HepG2 (cell line): Measurements from ENCODE around the gene LYZL1. TPM values are rescaled to one million over a fixed set of nuclear protein-coding genes. Genes with fewer than 3 reads are reported as not detected.

ENCODE experiments used
- ADNP ChIP-seq: sonication (generic); formaldehyde crosslinking; IDR thresholded peaks from 2 replicates; pipeline ENCODE4 v1.4.0; 2020; ENCODE audit warnings: missing genetic modification reagents
- ARNT2 ChIP-seq: sonication (generic); formaldehyde crosslinking; IDR thresholded peaks from 2 replicates; pipeline ENCODE4 v1.8.0; 2022; ENCODE audit warnings: mild to moderate bottlenecking, low read depth, missing genetic modification reagents, moderate library complexity
- CHD4 ChIP-seq: fragments of 200-600 bp; sonication (generic); IDR thresholded peaks from 2 replicates; pipeline ENCODE4 v1.7.0; 2017; ENCODE audit warnings: mild to moderate bottlenecking, low read length, borderline replicate concordance
- ETV5 ChIP-seq: IDR thresholded peaks from 2 replicates; pipeline ENCODE4 v1.6.1; 2018; ENCODE audit warnings: missing biosample characterization, missing genetic modification reagents, inconsistent platforms, borderline replicate concordance
- KLF16 ChIP-seq, 2 experiments: sonication (generic) in 1 of 2; formaldehyde crosslinking in 1 of 2; IDR thresholded peaks; 2 replicates each; pipeline versions ENCODE4 v1.6.1 to v1.8.0; 2016 to 2023; ENCODE audit warnings: missing genetic modification reagents in 2 of 2, missing compliant biosample characterization in 1 of 2
- MAF1 ChIP-seq: sonication (generic); formaldehyde crosslinking; IDR thresholded peaks from 2 replicates; pipeline ENCODE4 v1.5.0; 2020; ENCODE audit warnings: missing genetic modification reagents, borderline replicate concordance
- NFKB2 ChIP-seq: sonication (generic); formaldehyde crosslinking; IDR thresholded peaks from 2 replicates; pipeline ENCODE4 v1.4.0; 2020; ENCODE audit warnings: missing genetic modification reagents, borderline replicate concordance
- NR2F6 ChIP-seq, 2 experiments: IDR thresholded peaks; 2 replicates each; pipeline ENCODE4 v1.6.1; 2016; ENCODE audit warnings: antibody characterized with exemption in 1 of 2, mild to moderate bottlenecking in 1 of 2
- POGZ ChIP-seq: sonication (generic); formaldehyde crosslinking; IDR thresholded peaks from 2 replicates; pipeline ENCODE4 v1.4.0; 2020; ENCODE audit warnings: mild to moderate bottlenecking, missing genetic modification reagents
- REPIN1 ChIP-seq: sonication (generic); formaldehyde crosslinking; IDR thresholded peaks from 2 replicates; pipeline ENCODE4 v1.8.0; 2022; ENCODE audit warnings: missing genetic modification reagents, low read depth, mild to moderate bottlenecking, borderline replicate concordance
- SMAD9 ChIP-seq: sonication (generic); formaldehyde crosslinking; IDR thresholded peaks from 2 replicates; pipeline ENCODE4 v1.5.1; 2020; ENCODE audit warnings: mild to moderate bottlenecking, missing genetic modification reagents
- SP4 ChIP-seq: sonication (generic); formaldehyde crosslinking; IDR thresholded peaks from 2 replicates; pipeline ENCODE4 v1.8.1; 2023; ENCODE audit warnings: mild to moderate bottlenecking, missing genetic modification reagents
- SSRP1 ChIP-seq: IDR thresholded peaks from 2 replicates; pipeline ENCODE4 v1.6.1; 2016; ENCODE audit warnings: control low read depth
- ZNF264 ChIP-seq: sonication (generic); formaldehyde crosslinking; IDR thresholded peaks from 2 replicates; pipeline ENCODE4 v1.4.0; 2020; ENCODE audit warnings: missing genetic modification reagents
- ZNF292 ChIP-seq: sonication (generic); formaldehyde crosslinking; IDR thresholded peaks from 2 replicates; pipeline ENCODE4 v1.8.1; 2022; ENCODE audit warnings: mild to moderate bottlenecking, low read depth, missing genetic modification reagents, borderline replicate concordance
- ZNF331 ChIP-seq: sonication (generic); formaldehyde crosslinking; IDR thresholded peaks from 2 replicates; pipeline ENCODE4 v1.4.0; 2020; ENCODE audit warnings: missing genetic modification reagents
- ZNF644 ChIP-seq: IDR thresholded peaks from 2 replicates; pipeline ENCODE4 v1.6.1; 2016; ENCODE audit warnings: low read depth
- polyA plus RNA-seq, 8 experiments: library from polyadenylated mRNA; depleted of rRNA in 3 of 8; stranded (reverse) in 7 of 8; unstranded in 1 of 8; fragments of >200 nt; fragmentation: Illumina TruSeq in 4 of 8; extraction: Trizol in 4 of 8; gene quantifications; 2 replicates each; pipeline versions ENCODE4 v1.2.1 to v1.2.3, GENCODE V29; 2011 to 2016; ENCODE audit warnings: low read depth in 4 of 8, missing spikeins in 1 of 8, mixed read lengths in 1 of 8; ENCODE audit not compliant: insufficient read depth in 1 of 8
- total RNA-seq, 5 experiments: library from RNA; depleted of rRNA; stranded (reverse); fragments of >200 nt; fragmentation: Illumina TruSeq; extraction: Trizol; gene quantifications; 2 replicates each; pipeline ENCODE4 v1.2.3, GENCODE V29; 2016; ENCODE audit warnings: low read depth in 1 of 5
- TF ChIP-seq, protein P1 (sequence below): sonication (generic); formaldehyde crosslinking; IDR thresholded peaks from 2 replicates; pipeline ENCODE4 v1.4.0; 2020; ENCODE audit warnings: missing genetic modification reagents
- TF ChIP-seq, protein P2 (sequence below): sonication (generic); formaldehyde crosslinking; IDR thresholded peaks from 2 replicates; pipeline ENCODE4 v1.9.0; 2022; ENCODE audit warnings: missing genetic modification reagents, mild to moderate bottlenecking, borderline replicate concordance
- TF ChIP-seq, protein P3 (sequence below): sonication (generic); formaldehyde crosslinking; IDR thresholded peaks from 2 replicates; pipeline ENCODE4 v1.4.0; 2020; ENCODE audit warnings: missing genetic modification reagents
- TF ChIP-seq, protein P4 (sequence below): sonication (generic); formaldehyde crosslinking; IDR thresholded peaks from 2 replicates; pipeline ENCODE4 v1.5.0; 2020; ENCODE audit warnings: missing genetic modification reagents

The LYZL1 gene
- total and polyA plus RNA-seq, 2 of the 13 experiments (the other 11 are each of a cell fraction or from before 2014, with no cell fraction given), result not detected

DNA sequence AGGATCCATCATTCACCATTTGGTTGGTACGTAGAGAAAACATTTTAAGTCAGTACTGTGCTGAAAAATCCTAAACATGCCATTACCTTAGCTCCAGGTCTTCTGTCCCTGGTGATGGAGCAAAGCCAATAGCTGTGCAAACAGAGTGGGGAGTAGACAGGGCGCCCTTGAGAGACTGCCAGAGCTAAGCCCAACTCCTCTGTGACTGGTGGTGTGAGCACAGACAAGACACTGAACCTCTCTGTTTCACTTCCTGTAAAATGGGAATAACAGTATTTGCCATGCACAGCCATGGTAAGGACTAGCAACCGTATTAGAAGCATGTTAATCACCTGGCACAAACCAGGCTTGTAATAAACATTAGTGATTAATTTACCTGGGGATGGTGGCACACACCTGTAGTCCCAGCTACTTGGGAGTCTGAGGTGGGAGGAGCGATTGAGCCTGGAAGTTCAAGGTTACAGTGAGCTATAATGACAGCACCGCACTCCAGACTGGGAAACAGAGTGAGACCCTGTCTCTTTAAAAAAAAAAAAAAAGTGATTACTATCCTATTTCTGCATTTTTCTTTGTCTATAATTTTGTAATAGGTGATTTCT lies 28.7 kb downstream of the LYZL1 start (continued):
- TF ChIP-seq, protein P1, sequence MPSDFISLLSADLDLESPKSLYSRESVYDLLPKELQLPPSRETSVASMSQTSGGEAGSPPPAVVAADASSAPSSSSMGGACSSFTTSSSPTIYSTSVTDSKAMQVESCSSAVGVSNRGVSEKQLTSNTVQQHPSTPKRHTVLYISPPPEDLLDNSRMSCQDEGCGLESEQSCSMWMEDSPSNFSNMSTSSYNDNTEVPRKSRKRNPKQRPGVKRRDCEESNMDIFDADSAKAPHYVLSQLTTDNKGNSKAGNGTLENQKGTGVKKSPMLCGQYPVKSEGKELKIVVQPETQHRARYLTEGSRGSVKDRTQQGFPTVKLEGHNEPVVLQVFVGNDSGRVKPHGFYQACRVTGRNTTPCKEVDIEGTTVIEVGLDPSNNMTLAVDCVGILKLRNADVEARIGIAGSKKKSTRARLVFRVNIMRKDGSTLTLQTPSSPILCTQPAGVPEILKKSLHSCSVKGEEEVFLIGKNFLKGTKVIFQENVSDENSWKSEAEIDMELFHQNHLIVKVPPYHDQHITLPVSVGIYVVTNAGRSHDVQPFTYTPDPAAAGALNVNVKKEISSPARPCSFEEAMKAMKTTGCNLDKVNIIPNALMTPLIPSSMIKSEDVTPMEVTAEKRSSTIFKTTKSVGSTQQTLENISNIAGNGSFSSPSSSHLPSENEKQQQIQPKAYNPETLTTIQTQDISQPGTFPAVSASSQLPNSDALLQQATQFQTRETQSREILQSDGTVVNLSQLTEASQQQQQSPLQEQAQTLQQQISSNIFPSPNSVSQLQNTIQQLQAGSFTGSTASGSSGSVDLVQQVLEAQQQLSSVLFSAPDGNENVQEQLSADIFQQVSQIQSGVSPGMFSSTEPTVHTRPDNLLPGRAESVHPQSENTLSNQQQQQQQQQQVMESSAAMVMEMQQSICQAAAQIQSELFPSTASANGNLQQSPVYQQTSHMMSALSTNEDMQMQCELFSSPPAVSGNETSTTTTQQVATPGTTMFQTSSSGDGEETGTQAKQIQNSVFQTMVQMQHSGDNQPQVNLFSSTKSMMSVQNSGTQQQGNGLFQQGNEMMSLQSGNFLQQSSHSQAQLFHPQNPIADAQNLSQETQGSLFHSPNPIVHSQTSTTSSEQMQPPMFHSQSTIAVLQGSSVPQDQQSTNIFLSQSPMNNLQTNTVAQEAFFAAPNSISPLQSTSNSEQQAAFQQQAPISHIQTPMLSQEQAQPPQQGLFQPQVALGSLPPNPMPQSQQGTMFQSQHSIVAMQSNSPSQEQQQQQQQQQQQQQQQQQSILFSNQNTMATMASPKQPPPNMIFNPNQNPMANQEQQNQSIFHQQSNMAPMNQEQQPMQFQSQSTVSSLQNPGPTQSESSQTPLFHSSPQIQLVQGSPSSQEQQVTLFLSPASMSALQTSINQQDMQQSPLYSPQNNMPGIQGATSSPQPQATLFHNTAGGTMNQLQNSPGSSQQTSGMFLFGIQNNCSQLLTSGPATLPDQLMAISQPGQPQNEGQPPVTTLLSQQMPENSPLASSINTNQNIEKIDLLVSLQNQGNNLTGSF, result no peak
- TF ChIP-seq ADNP (CRISPR knock-in tag), result peak; percentile 78; the same call in 1 of the 2 replicates
- TF ChIP-seq, protein P2, sequence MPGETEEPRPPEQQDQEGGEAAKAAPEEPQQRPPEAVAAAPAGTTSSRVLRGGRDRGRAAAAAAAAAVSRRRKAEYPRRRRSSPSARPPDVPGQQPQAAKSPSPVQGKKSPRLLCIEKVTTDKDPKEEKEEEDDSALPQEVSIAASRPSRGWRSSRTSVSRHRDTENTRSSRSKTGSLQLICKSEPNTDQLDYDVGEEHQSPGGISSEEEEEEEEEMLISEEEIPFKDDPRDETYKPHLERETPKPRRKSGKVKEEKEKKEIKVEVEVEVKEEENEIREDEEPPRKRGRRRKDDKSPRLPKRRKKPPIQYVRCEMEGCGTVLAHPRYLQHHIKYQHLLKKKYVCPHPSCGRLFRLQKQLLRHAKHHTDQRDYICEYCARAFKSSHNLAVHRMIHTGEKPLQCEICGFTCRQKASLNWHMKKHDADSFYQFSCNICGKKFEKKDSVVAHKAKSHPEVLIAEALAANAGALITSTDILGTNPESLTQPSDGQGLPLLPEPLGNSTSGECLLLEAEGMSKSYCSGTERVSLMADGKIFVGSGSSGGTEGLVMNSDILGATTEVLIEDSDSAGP (CRISPR knock-in tag), result peak; percentile 66
- 0 out of 2 replicates have a peak, but pooled peaks have one; percentile 22 for TF ChIP-seq REPIN1 (CRISPR knock-in tag)
- 0 out of 2 replicates have a peak, but pooled peaks have one; percentile 18 for TF ChIP-seq ZNF292
- no peak for TF ChIP-seq NFKB2 (CRISPR knock-in tag)
- peak; percentile 12; the same call in 1 of the 2 replicates for TF ChIP-seq POGZ (CRISPR knock-in tag)
- TF ChIP-seq SSRP1 (CRISPR knock-in tag), result 0 out of 2 replicates have a peak, but pooled peaks have one; percentile 34
- TF ChIP-seq KLF16 (CRISPR knock-in tag; IDR thresholded peaks at IDR 0.05), result no peak
- TF ChIP-seq ZNF331 (CRISPR knock-in tag), result 0 out of 2 replicates have a peak, but pooled peaks have one; percentile 22
- TF ChIP-seq, protein P3, sequence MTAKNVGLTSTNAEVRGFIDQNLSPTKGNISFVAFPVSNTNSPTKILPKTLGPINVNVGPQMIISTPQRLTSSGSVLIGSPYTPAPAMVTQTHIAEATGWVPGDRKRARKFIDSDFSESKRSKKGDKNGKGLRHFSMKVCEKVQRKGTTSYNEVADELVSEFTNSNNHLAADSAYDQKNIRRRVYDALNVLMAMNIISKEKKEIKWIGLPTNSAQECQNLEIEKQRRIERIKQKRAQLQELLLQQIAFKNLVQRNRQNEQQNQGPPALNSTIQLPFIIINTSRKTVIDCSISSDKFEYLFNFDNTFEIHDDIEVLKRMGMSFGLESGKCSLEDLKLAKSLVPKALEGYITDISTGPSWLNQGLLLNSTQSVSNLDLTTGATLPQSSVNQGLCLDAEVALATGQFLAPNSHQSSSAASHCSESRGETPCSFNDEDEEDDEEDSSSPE, result no peak
- 0 out of 2 replicates have a peak, but pooled peaks have one; percentile 7 for TF ChIP-seq ZNF644 (CRISPR knock-in tag)
- TF ChIP-seq, protein P4, sequence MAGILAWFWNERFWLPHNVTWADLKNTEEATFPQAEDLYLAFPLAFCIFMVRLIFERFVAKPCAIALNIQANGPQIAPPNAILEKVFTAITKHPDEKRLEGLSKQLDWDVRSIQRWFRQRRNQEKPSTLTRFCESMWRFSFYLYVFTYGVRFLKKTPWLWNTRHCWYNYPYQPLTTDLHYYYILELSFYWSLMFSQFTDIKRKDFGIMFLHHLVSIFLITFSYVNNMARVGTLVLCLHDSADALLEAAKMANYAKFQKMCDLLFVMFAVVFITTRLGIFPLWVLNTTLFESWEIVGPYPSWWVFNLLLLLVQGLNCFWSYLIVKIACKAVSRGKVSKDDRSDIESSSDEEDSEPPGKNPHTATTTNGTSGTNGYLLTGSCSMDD (CRISPR knock-in tag), result no peak
- no peak for TF ChIP-seq SMAD9
- no peak for TF ChIP-seq SP4
- 0 out of 2 replicates have a peak, but pooled peaks have one; percentile 9 for TF ChIP-seq ARNT2 (CRISPR knock-in tag)
- TF ChIP-seq ETV5 (CRISPR knock-in tag), result no peak
- peak; percentile 63; the same call in 1 of the 2 replicates for TF ChIP-seq CHD4
- TF ChIP-seq MAF1, result no peak
- TF ChIP-seq ZNF264 (CRISPR knock-in tag), result no peak
- no peak; the same call in 1 of the 2 replicates for TF ChIP-seq NR2F6 (IDR thresholded peaks at IDR 0.05)
- TF ChIP-seq NR2F6 (CRISPR knock-in tag; IDR thresholded peaks at IDR 0.05), result no peak
